Subcutaneous abdominal adipose tissue (tissue), 5 donors: ENCODE data around the gene RANGAP1.

Experiments used
- H3K27ac ChIP-seq: one replicate; pipeline ENCODE4 v1.7.0; 2013; ENCODE audit warnings: low read depth, mild to moderate bottlenecking, inconsistent platforms, low read length, moderate library complexity
- H3K27me3 ChIP-seq, 5 donors: one replicate each; pipeline ENCODE4 v1.7.0; 2013; ENCODE audit warnings: low read length in 5 of 5, inconsistent platforms in 1 of 5; ENCODE audit not compliant: control insufficient read depth in 5 of 5, insufficient read depth in 4 of 5
- H3K36me3 ChIP-seq, 5 donors: one replicate each; pipeline ENCODE4 v1.7.0; 2013; ENCODE audit warnings: low read length in 5 of 5; ENCODE audit not compliant: control insufficient read depth in 5 of 5, insufficient read depth in 5 of 5
- H3K4me1 ChIP-seq, 5 donors: one replicate each; pipeline ENCODE4 v1.7.0; 2013; ENCODE audit warnings: low read length in 5 of 5, mild to moderate bottlenecking in 3 of 5, moderate library complexity in 1 of 5; ENCODE audit not compliant: control insufficient read depth in 5 of 5, insufficient read depth in 5 of 5
- H3K4me3 ChIP-seq, 5 donors: one replicate each; pipeline ENCODE4 v1.7.0; 2013; ENCODE audit warnings: low read length in 5 of 5, low read depth in 1 of 5
- H3K9ac ChIP-seq, 5 donors: one replicate each; pipeline ENCODE4 v1.7.0; 2013; ENCODE audit warnings: low read length in 5 of 5, mild to moderate bottlenecking in 4 of 5, moderate library complexity in 3 of 5
- H3K9me3 ChIP-seq, 5 donors: one replicate each; pipeline ENCODE4 v1.7.0; 2013; ENCODE audit warnings: low read length in 5 of 5; ENCODE audit not compliant: control insufficient read depth in 5 of 5
- donor health status: healthy.
- donor health status: healthy.
- donor health status: healthy.
- donor health status: healthy.
- donor health status: healthy.

The RANGAP1 gene

GRCh38 chr22:41204992-41205900 is 80.7 kb downstream of the RANGAP1 start, which contains the start of gene L3MBTL2:
Gene L3MBTL2 (plus strand): TSS chr22:41205312. CDS start chr22:41205363, 51 bp downstream.
- peak within 1 kb of the TSS; percentile 73 for H3K27ac ChIP-seq
- peak within 1 kb of the TSS; percentile 78 to 91 (median 89) for H3K9ac ChIP-seq
- H3K4me3 ChIP-seq: peak within 1 kb of the TSS; percentile 93 to 100 (median 99)
- peaks cover 6 to 17% (median 12%) of the 10 kb centered on the region in 5 donors for H3K4me1 ChIP-seq
- H3K36me3 ChIP-seq: peaks cover 0 to 10% (median 7%) of the 10 kb centered on the region in 5 donors
- no peaks in the 10 kb centered on the region for H3K27me3 ChIP-seq
- H3K9me3 ChIP-seq: no peaks in the 10 kb centered on the region

DNA sequence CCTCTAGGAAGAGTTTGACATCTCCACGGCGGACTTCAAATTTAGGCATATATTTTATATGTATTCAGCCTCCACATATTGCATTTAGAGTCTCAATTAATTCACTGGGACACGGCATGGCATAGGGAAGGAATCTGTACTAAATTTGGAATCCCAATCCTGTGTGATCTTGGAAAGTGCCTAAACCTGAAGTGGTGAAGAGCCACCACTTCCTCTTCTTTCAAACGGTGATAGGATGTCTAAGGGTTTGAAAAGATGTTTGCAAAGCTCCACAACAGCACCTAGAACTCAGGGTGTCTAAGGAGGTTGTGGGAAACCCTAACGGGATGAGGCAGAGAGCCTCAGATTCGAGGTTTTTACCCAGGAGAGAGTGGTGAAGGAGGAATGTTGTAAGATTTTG is 81.9 kb downstream of the RANGAP1 start:
- peaks cover 6 to 17% (median 12%) of the 10 kb centered on the region in 5 donors for H3K4me1 ChIP-seq
- H3K36me3 ChIP-seq: peaks cover 0 to 3% (median 0%) of the 10 kb centered on the region in 5 donors
- H3K9me3 ChIP-seq: no peaks in the 10 kb centered on the region
- no peak overlapping the region for H3K27ac ChIP-seq
- H3K27me3 ChIP-seq: no peaks in the 10 kb centered on the region
- no peak overlapping the region for H3K4me3 ChIP-seq
- H3K9ac ChIP-seq: no peak overlapping the region

DNA sequence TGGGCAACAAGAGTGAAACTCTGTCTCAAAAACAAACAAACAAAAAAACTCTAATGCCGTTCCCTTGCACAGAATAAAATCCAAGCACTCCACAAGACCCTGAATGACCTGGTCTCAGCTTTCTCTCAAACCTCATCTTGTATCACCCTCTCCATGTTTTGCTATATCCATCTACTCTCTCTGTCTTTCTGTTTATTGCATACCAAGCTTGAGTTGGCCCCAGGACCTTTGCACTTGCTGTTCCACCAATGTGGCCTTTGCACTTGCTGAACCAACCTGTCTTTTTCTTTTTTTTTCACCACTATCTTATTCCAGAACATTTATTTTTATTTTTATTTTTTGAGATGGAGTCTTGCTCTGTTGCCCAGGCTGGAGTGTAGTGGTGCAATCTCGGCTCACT is 82.9 kb downstream of the RANGAP1 start:
- Histone ChIP-seq H3K9ac (no peak overlapping the region), H3K4me1 (peaks cover 6 to 19% (median 17%) of the 10 kb centered on the region in 5 donors), H3K36me3 (peaks cover 0 to 3% (median 0%) of the 10 kb centered on the region in 5 donors), H3K4me3 (no peak overlapping the region), H3K9me3 (no peaks in the 10 kb centered on the region), H3K27ac (no peak overlapping the region), H3K27me3 (no peaks in the 10 kb centered on the region)

GRCh38 chr22:41201141-41201540 is 84.8 kb downstream of the RANGAP1 start:
- Histone ChIP-seq H3K36me3 (no peaks in the 10 kb centered on the region), H3K9me3 (no peaks in the 10 kb centered on the region), H3K4me1 (peaks cover 6 to 29% (median 28%) of the 10 kb centered on the region in 5 donors), H3K27ac (no peak overlapping the region), H3K27me3 (no peaks in the 10 kb centered on the region), H3K4me3 (no peak overlapping the region), H3K9ac (no peak overlapping the region)

GRCh38 chr22:41198027-41198580 is 87.9 kb downstream of the RANGAP1 start:
- Histone ChIP-seq H3K9ac (peak overlapping the region in 4 of 5 donors; percentile 33 to 74 (median 64)), H3K4me1 (peaks cover 0 to 18% (median 17%) of the 10 kb centered on the region in 5 donors), H3K36me3 (no peaks in the 10 kb centered on the region), H3K9me3 (no peaks in the 10 kb centered on the region), H3K27me3 (no peaks in the 10 kb centered on the region), H3K4me3 (peak overlapping the region; percentile 81 to 94 (median 89)), H3K27ac (no peak overlapping the region)

- Histone ChIP-seq H3K9me3 (no peaks in the 10 kb centered on the region), H3K36me3 (no peaks in the 10 kb centered on the region), H3K27ac (no peak overlapping the region), H3K4me3 (peak overlapping the region; percentile 81 to 94 (median 89)), H3K27me3 (no peaks in the 10 kb centered on the region), H3K9ac (peak overlapping the region in 4 of 5 donors; percentile 38 to 87 (median 66)), H3K4me1 (peaks cover 0 to 18% (median 17%) of the 10 kb centered on the region in 5 donors)
Measured at GRCh38 chr22:41197038-41197972, 88.7 kb downstream of the RANGAP1 start.
